SIG-M5 treated with dmso at 0.1 percent for 504 hours (cell line): ENCODE results near the gene GPR173.
A peak's percentile ranks its signal among the peaks of the same experiment; 100 is the strongest.

Experiments used
- DNase-seq: peaks from one replicate; lab custom pipeline; 2025; ENCODE audit not compliant: unreplicated experiment; lab: John Stamatoyannopoulos, UW

Gene GPR173

DNA sequence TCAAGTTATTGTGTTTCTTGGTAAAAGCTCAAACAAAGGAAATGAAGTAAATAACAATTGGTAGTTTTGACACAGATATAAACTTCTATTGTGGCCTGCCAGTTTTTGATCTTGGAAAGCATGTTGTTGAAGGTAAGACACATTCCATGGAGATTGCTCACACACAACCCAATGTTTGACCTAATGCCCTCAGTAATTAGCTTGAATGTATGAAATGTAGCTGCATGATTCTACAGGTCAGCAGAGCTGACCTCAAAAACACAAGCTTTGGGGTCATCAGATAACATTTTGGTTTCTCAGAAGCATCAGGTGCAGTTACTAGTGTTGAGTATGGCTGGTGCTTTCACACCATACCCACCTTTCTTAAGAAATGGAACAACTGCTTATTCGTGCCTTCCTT is 16.5 kb downstream of the GPR173 start:
- DNase-seq = no peak

DNA sequence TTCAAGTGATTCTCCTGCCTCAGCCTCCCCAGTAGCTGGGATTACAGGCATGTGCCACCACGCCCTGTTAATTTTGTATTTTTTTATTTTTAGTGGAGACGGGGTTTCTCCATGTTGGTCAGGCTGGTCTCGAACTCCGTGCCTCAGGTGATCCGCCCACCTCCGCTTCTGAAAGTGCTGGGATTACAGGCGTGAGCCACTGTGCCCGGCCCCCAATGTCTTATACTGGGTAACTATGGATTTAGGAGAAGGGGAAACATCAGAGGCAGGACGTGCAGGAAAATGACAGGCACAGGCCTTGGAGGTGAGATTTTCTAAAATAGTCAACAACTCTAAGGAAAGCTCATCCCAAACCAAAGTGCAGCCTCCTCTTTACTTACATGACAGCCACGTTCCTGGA is 22.5 kb downstream of the GPR173 start:
- no peak for DNase-seq

DNA sequence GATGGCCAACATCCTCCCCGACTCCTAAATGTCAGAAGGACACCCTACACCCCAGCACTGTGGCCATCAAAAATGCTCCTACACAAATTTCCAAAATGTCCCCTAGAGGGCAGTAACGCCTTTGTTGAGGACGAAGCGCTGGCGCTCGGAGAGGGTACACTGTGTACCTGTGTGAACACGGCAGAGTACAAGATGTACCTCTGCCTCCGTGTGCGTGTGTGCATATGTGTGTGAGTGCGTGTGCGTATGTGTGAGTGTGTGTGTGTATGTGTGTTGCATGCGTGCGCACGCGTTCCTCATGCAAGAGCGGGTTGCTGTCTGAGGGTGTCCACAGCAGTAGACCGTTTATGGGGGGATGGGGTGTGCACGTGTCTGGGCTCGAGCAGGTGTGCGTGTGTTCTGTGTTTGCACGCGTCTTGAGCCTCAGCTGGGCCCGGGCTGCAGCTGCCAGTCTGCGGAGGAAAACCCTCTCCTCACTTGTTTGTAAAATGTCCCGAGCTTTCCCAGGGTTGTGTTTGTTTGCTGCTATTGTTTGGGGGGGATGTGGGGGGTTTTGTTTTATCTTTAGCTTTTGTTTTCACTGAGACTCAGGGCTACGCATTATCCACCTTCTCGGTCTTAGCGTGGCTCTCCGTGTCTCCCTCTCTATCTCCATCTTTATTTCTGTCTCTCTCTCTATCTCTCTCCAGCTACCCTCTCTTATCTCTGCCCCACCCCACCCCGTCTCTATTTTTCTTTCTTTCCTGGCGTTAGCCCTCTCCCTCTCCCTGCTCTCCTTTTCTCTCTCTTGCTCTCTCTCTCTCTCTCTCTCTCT is 23.2 kb downstream of the GPR173 start:
- peak; percentile 59 for DNase-seq

DNA sequence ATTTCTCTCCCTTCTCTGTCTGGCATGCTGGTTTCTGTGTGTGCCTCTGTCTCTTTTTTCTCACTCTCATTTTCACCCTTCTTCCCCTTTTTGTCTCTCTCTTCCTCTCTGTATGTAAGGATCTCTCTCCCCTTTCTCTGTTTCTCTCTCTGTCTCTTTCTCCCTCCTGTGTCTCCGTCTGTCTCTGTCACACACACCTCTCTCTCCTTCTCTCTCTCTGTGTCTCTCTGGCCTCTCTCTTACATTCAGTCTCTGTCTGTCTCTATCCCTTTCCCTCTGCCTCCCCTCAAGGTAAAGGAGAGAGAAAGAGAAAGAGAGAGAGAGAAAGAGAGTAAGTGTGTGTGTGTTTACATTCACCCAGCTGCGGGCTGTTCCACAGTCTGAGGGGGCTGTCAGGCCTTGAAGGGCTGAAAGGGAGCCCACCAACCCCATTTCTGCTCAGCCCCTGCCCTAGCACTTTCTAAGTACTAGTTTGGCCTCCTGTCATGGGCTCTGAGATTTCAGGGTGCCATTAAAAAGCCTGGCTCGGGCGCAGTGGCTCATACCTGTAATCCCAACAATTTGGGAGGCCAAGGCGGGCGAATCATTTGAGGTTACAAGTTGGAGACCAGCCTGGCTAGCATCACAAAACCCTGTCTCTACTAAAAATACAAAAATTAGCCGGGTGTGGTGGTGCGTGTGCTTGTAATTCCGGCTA is 24.0 kb downstream of the GPR173 start:
- peak; percentile 53 for DNase-seq

DNA sequence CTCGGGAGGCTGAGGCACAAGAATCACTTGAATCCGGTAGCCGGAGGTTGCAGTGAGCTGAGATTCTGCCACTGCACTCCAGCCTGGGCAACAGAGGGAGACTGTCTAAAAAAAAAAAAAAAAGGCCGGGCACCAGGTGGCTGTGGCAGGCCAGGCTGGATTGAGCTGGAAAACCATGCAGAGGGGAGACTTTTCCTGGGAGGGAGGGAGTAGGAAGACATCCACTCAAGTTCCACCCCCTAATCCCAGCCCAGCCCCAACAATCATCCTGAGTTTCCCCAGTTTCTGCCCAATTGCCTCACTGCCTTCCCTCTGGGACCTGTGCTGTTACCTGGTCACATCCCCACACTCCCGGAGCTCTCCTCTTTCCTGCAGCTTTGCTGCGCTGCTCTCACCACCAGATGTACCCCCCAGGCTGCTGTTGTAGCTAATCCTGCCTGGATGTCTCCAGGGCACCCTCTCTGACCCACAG is 24.6 kb downstream of the GPR173 start:
- no peak for DNase-seq

DNA sequence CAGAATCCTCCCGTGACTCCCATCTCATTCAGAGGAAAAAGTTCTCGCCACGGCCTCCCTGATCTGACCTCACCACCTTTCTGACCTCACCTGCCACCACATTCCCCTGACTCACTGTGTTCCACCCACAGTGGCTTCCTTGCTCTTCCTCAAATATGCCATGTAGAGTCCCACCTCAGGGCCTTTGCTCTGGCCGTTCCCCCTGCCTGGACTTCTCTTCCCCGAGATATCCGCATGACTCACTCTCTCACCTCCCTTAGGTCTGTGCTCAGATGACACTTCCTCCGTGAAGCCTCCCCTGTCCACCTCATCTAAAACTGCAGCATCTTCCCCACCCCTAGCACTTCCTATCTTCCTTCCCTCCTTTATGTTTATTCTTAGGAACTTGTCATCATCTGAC is 26.4 kb downstream of the GPR173 start:
- no peak for DNase-seq

DNA sequence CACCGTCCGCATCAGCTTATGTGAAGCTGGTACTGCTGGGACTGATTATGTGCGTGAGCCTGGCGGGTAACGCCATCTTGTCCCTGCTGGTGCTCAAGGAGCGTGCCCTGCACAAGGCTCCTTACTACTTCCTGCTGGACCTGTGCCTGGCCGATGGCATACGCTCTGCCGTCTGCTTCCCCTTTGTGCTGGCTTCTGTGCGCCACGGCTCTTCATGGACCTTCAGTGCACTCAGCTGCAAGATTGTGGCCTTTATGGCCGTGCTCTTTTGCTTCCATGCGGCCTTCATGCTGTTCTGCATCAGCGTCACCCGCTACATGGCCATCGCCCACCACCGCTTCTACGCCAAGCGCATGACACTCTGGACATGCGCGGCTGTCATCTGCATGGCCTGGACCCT is 28.1 kb downstream of the GPR173 start:
- DNase-seq = no peak

DNA sequence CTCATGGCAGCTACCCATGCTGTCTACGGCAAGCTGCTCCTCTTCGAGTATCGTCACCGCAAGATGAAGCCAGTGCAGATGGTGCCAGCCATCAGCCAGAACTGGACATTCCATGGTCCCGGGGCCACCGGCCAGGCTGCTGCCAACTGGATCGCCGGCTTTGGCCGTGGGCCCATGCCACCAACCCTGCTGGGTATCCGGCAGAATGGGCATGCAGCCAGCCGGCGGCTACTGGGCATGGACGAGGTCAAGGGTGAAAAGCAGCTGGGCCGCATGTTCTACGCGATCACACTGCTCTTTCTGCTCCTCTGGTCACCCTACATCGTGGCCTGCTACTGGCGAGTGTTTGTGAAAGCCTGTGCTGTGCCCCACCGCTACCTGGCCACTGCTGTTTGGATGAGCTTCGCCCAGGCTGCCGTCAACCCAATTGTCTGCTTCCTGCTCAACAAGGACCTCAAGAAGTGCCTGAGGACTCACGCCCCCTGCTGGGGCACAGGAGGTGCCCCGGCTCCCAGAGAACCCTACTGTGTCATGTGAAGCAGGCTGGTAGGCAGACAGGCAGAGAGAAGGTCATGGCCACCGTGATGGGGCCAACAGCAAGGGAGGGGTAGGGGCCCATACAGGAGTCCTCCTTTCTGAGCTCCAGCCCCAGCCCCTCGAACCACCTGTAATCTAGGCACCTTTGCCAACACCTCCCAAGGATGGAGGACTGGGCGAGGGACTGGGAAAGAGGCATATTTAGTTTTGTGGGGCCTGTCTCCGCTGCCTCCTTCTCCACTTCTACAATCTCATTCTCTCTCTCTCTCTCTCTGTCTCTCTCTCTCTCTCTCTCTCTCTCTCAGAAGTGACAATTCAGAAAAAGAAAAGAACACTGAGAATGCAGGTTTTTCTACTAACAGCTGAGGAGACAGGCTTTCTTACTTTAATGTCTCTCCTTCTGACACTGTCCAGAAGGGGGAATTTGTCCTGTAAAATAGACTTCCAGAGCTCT is 28.9 kb downstream of the GPR173 start:
- no peak for DNase-seq

DNA sequence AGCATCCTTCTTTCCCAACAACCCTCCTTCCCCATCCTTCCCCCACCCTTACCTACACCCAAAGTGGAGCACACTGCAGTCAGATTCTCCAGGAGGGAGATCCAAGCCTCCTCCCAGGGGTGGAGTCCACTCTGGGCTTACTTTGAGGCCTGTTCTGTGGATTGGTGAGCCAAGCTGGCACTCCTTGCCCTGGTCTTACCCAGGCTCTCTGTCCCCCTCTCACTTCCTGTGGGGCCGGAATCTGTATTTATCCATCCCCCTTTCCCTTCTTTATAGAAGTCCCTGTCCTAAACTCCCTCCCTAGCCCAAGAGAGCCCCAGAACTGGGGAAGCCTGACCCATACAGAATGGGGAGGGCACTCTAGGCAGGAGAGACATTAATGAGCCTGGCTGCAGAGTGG is 30.4 kb downstream of the GPR173 start:
- no peak for DNase-seq

DNA sequence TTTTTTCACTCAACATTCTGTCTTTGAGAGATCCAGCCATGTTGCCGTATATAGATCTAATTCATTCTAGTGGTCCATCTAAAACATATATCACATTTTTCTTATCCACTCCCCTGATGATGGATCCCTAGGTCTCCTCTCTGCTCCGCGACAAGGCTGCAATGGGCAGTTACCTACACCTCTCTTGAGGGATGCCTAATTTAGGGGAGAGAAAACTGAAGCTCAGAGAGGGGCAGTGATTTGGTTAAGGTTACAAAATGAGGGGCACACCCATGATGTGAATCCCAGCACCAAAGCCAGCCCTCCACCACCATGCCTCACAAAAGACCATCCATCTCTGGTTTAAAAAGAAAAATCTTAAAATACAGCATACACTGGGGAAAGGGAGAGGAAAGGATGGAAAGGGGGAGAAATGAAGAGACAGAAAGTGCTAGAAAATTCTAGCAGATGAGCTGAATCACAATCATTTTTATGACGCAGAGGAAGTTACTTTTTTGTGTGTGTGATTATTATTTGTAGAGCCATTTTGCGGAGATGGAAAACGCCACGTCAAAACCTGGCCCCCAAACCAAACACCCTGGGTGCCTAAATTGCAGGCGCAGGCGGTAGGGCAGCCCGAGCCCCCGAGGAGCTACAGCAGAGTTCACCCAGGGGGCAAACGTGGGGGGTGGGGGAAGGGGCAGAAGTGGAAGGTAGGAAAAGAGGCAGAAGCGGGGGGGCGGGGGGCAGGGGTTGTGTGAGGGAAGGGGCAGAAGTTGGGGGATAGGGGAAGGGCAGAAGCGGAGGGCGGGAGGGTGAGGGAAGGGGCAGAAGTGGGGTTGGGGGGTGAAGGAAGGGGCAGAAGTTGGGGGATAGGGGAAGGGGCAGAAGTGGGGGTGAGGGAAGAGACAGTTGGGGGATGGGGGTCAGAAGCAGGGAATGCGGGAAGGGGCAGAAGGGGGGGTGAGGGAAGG is 32.3 kb downstream of the GPR173 start:
- DNase-seq = no peak

DNA sequence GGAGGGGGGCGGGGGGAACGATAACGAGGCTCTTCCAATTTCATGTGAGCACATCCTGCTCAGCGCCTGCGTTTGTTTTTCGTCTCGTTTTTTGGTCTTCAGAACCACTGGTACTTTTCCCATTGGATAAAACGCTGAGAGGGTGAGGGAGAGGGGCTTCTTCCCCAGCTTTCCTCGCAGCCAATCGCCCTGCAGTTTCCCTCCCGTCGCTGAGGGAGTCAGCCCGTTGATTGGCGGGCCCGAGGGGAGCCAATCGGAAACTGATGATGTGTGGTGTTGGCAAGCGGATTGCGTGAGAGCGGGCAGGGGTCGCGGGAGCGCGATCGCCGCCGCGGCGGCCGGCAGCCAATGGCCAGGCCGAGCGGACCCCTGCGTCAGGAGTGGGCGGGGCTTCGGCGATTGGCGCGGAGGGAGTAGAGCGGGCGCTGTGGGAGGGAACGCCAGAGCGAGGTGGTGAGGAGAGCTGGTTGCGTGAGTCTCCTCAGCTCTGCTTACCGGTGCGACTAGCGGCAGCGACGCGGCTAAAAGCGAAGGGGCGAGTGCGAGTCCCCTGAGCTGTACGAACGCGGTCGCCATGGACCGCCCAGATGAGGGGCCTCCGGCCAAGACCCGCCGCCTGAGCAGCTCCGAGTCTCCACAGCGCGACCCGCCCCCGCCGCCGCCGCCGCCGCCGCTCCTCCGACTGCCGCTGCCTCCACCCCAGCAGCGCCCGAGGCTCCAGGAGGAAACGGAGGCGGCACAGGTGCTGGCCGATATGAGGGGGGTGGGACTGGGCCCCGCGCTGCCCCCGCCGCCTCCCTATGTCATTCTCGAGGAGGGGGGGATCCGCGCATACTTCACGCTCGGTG is 33.6 kb downstream of the GPR173 start, which contains the start of gene TSPYL2:
TSS of gene TSPYL2 (plus strand) at position 443 of the 848 bp plus-strand sequence. CDS start at position 575, 132 bp downstream.
- DNase-seq = peak; percentile 93

DNA sequence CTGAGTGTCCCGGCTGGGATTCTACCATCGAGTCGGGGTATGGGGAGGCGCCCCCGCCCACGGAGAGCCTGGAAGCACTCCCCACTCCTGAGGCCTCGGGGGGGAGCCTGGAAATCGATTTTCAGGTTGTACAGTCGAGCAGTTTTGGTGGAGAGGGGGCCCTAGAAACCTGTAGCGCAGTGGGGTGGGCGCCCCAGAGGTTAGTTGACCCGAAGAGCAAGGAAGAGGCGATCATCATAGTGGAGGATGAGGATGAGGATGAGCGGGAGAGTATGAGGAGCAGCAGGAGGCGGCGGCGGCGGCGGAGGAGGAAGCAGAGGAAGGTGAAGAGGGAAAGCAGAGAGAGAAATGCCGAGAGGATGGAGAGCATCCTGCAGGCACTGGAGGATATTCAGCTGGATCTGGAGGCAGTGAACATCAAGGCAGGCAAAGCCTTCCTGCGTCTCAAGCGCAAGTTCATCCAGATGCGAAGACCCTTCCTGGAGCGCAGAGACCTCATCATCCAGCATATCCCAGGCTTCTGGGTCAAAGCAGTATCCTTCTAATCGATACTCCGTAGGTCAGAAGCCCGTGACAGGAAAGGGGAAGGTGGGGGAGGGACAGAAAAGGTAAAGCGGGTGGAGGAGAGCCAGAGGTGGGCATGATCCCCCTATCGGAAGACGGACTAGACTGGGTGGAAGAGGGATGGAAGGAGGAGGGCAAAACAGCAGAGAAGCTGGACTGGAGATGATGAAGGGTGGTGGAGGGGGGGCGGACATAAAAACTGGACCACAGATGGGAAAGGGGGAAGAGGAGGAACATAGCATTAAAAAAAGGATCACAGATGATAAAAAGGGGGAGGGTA is 34.4 kb downstream of the GPR173 start:
- no peak for DNase-seq

DNA sequence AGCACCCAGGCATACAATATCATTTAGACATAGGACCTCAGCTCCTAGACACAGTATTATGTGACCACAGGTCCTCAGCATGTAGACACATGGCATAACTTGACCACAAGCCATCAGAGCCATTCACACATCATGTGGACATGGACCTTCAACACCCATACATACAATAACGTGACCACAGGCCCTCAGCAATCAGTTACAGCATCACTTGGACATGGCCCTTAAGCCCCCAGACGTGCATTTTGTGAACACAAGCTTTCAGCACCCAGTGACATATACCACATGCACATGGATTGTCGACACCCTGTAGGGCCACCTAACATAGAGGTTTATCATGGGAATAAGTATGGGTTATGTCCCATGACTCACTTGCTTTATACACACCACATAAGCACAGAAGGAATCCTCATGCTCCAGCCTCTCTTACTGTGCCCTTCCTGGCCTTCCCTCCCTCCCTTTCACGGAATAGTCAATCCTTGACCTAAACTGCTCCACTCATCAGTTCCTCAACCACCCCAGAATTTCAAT is 35.5 kb downstream of the GPR173 start:
- no peak for DNase-seq

DNA sequence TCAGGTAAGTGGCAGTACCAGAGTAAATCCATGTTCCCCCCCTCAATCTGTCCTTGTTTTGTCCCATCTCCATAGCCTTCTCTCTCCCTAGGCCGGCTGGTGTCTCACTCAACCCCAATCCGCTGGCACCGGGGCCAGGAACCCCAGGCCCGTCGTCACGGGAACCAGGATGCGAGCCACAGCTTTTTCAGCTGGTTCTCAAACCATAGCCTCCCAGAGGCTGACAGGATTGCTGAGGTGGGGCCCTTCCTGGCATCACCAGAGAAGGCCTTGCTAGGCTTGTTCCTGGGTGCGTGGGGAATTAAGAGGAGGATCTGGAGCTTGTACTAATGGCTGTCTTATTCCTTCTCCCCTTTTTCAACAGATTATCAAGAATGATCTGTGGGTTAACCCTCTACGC is 36.3 kb downstream of the GPR173 start:
- no peak for DNase-seq

DNA sequence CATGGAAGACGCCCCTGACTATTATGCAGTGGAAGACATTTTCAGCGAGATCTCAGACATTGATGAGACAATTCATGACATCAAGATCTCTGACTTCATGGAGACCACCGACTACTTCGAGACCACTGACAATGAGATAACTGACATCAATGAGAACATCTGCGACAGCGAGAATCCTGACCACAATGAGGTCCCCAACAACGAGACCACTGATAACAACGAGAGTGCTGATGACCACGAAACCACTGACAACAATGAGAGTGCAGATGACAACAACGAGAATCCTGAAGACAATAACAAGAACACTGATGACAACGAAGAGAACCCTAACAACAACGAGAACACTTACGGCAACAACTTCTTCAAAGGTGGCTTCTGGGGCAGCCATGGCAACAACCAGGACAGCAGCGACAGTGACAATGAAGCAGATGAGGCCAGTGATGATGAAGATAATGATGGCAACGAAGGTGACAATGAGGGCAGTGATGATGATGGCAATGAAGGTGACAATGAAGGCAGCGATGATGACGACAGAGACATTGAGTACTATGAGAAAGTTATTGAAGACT is 37.2 kb downstream of the GPR173 start:
- DNase-seq = no peak

DNA sequence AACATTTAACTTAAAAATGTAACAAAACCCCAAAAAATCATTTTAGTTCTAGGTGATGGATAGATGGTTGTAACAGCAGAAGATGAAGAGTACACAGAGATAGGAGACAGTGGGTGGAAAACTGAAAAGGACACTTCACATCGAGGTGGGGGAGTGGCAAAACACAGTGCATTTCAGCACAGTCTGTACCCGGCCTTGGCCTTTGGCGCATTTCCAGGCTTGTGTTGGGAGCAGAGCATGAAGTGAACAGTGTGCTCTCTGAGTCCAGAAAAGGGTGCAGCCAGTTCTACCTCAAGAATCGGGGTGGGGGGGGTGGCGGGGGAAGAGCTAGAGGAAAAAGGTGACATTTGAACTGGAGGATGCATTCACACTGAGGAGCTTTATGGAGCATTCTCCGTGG is 37.9 kb downstream of the GPR173 start:
- no peak for DNase-seq

DNA sequence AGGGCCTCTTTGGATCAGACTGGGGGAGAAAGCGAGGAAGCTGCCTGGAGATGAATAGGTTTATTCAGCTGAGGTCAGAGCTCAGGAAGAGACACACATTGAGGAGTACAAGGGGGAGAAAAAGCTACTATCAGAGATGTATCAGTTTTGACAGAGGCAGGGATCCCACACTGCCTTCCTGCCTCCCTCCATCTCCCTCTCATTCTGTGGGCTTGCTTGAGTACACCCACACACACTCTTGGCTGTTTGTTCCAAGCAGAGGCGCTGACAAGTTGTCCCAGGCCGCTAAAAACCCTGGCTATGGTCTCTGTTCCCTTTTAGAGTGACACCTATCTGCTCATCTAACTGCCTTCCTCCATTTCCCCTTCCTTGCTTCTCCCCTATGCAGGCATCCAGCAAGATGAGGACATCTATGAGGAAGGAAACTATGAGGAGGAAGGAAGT is 38.8 kb downstream of the GPR173 start:
- no peak for DNase-seq
